BLaER1 treated with 17β-estradiol and CSF1 and Interleukin-3, amounts not matched to agents 10 nM and 100 nM (cell line): Measurements from ENCODE around the gene TNRC18.
A peak's percentile ranks its signal among the peaks of the same experiment; 100 is the strongest.
"Not testable (repeated sequence)": the region's sequence is repeated elsewhere in the genome, so short reads cannot be mapped to it uniquely, and the experiment has no call there.

ENCODE experiments used
- H3K27ac ChIP-seq, 11 experiments: shearing (Covaris generic); formaldehyde crosslinking; 2 replicates each; pipeline ENCODE4 v1.8.1; 2022
- H3K27me3 ChIP-seq, 11 experiments: shearing (Covaris generic); formaldehyde crosslinking; 2 replicates each; pipeline ENCODE4 v1.8.1; 2022
- H3K36me3 ChIP-seq, 11 experiments: shearing (Covaris generic); formaldehyde crosslinking; 2 replicates each; pipeline ENCODE4 v1.8.1; 2022
- H3K4me1 ChIP-seq, 10 experiments: shearing (Covaris generic); formaldehyde crosslinking; 2 replicates each; pipeline ENCODE4 v1.8.1; 2022
- H3K4me2 ChIP-seq, 11 experiments: shearing (Covaris generic); formaldehyde crosslinking; 2 replicates each; pipeline ENCODE4 v1.8.1; 2022
- H3K4me3 ChIP-seq, 10 experiments: shearing (Covaris generic); formaldehyde crosslinking; 2 replicates each; pipeline ENCODE4 v1.8.1; 2022
- H3K9ac ChIP-seq, 11 experiments: shearing (Covaris generic); formaldehyde crosslinking; 2 replicates each; pipeline ENCODE4 v1.8.1; 2022
- H3K9me3 ChIP-seq, 11 experiments: shearing (Covaris generic); formaldehyde crosslinking; replicated peaks in 1 of 11; 2 replicates each; pipeline ENCODE4 v1.8.1; 2022
- H4K20me1 ChIP-seq, 11 experiments: shearing (Covaris generic); formaldehyde crosslinking; 2 replicates each; pipeline ENCODE4 v1.8.1; 2022
- Cebpa-rat ChIP-seq, 11 experiments: shearing (Covaris generic); IDR thresholded peaks; 2 replicates each; pipeline ENCODE4 v1.8.1; 2022

The TNRC18 gene

GRCh38 chr7:5423306-5423975, at the start of gene TNRC18:
Gene TNRC18 (minus strand): TSS chr7:5423834. CDS start chr7:5421246, 2,588 bp downstream.
- peak within 1 kb of the TSS; percentile 53 to 86 (median 68) for H3K4me3 ChIP-seq
- peaks cover 43 to 94% (median 78%) of the 10 kb centered on the region in 11 experiments for H4K20me1 ChIP-seq
- peaks cover 60 to 99% (median 96%) of the 10 kb centered on the region in 11 experiments for H3K27me3 ChIP-seq
- no peaks in the 10 kb centered on the region for H3K9me3 ChIP-seq
- H3K36me3 ChIP-seq, result peaks cover 0 to 18% (median 0%) of the 10 kb centered on the region in 11 experiments; a peak in 1 of 22 replicates
- peak within 1 kb of the TSS; percentile 63 to 96 (median 75) for H3K9ac ChIP-seq
- H3K4me1 ChIP-seq, result peaks cover 35 to 88% (median 83%) of the 10 kb centered on the region in 10 experiments
- peak within 1 kb of the TSS; percentile 29 to 96 (median 76); a peak in 21 of 22 replicates for H3K27ac ChIP-seq
- TF ChIP-seq Cebpa-rat (IDR thresholded peaks at IDR 0.05), result no peak
- peak within 1 kb of the TSS; percentile 97 to 100 (median 99) for H3K4me2 ChIP-seq

- Histone ChIP-seq H3K27me3 (no peaks in the 10 kb centered on the region), H4K20me1 (peaks cover 0 to 12% (median 0%) of the 10 kb centered on the region in 11 experiments; a peak in 2 of 22 replicates), H3K4me3 (no peak overlapping the region), H3K36me3 (no peaks in the 10 kb centered on the region; a peak in 1 of 22 replicates), H3K9ac (no peak overlapping the region), H3K4me2 (no peak overlapping the region), H3K27ac (no peak overlapping the region), H3K4me1 (peaks cover 6 to 34% (median 18%) of the 10 kb centered on the region in 10 experiments), H3K9me3 (peaks cover 0 to 9% (median 0%) of the 10 kb centered on the region in 11 experiments; a peak in 3 of 22 replicates)
- TF ChIP-seq Cebpa-rat (IDR thresholded peaks at IDR 0.05), result no peak
Measured at GRCh38 chr7:5472432-5473315, 49.0 kb upstream of the TNRC18 start.

- not testable (repeated sequence) for H3K9ac ChIP-seq, H3K9me3 ChIP-seq, H3K4me2 ChIP-seq, H3K27me3 ChIP-seq, H3K36me3 ChIP-seq, H3K27ac ChIP-seq, H3K4me3 ChIP-seq
- H4K20me1 ChIP-seq, result peaks cover 0 to 12% (median 0%) of the 10 kb centered on the region in 11 experiments; a peak in 1 of 22 replicates
- H3K4me1 ChIP-seq, result peaks cover 0 to 23% (median 7%) of the 10 kb centered on the region in 10 experiments; a peak in 14 of 20 replicates
Measured at GRCh38 chr7:5471623-5472022, 48.0 kb upstream of the TNRC18 start.

- H3K9me3 ChIP-seq, result peaks cover 0 to 9% (median 0%) of the 10 kb centered on the region in 11 experiments; a peak in 3 of 22 replicates
- peaks cover 0 to 5% (median 0%) of the 10 kb centered on the region in 11 experiments; a peak in 1 of 22 replicates for H4K20me1 ChIP-seq
- H3K4me2 ChIP-seq, result no peak overlapping the region
- H3K36me3 ChIP-seq, result no peaks in the 10 kb centered on the region; a peak in 1 of 22 replicates
- no peaks in the 10 kb centered on the region for H3K27me3 ChIP-seq
- no peak overlapping the region for H3K4me3 ChIP-seq
- TF ChIP-seq Cebpa-rat (IDR thresholded peaks at IDR 0.05), result no peak
- no peak overlapping the region for H3K9ac ChIP-seq
- H3K4me1 ChIP-seq, result peaks cover 0 to 15% (median under 1%) of the 10 kb centered on the region in 10 experiments; a peak in 7 of 20 replicates
- H3K27ac ChIP-seq, result no peak overlapping the region
Measured at GRCh38 chr7:5470816-5471215, 47.2 kb upstream of the TNRC18 start.

- H3K9me3 ChIP-seq, result peaks cover 0 to 9% (median 0%) of the 10 kb centered on the region in 11 experiments; a peak in 3 of 22 replicates
- peaks cover 0 to 9% (median 0%) of the 10 kb centered on the region in 10 experiments; a peak in 6 of 20 replicates for H3K4me1 ChIP-seq
- H3K27ac ChIP-seq, result no peak overlapping the region
- H3K36me3 ChIP-seq, result no peaks in the 10 kb centered on the region; a peak in 1 of 22 replicates
- H3K4me3 ChIP-seq, result no peak overlapping the region
- H3K9ac ChIP-seq, result no peak overlapping the region
- no peaks in the 10 kb centered on the region for H3K27me3 ChIP-seq
- no peak overlapping the region for H3K4me2 ChIP-seq
- TF ChIP-seq Cebpa-rat (IDR thresholded peaks at IDR 0.05), result no peak
- no peaks in the 10 kb centered on the region; a peak in 1 of 22 replicates for H4K20me1 ChIP-seq
Measured at GRCh38 chr7:5470167-5470532, 46.5 kb upstream of the TNRC18 start.

GRCh38 chr7:5469375-5470166, 45.9 kb upstream of the TNRC18 start:
- no peak for TF ChIP-seq Cebpa-rat (IDR thresholded peaks at IDR 0.05)
- peaks cover 0 to 9% (median 0%) of the 10 kb centered on the region in 10 experiments; a peak in 6 of 20 replicates for H3K4me1 ChIP-seq
- no peak overlapping the region for H3K4me3 ChIP-seq
- no peaks in the 10 kb centered on the region; a peak in 1 of 22 replicates for H4K20me1 ChIP-seq
- H3K27me3 ChIP-seq, result no peaks in the 10 kb centered on the region
- H3K4me2 ChIP-seq, result no peak overlapping the region
- peaks cover 0 to 9% (median 0%) of the 10 kb centered on the region in 11 experiments; a peak in 3 of 22 replicates for H3K9me3 ChIP-seq
- H3K36me3 ChIP-seq, result no peaks in the 10 kb centered on the region; a peak in 1 of 22 replicates
- no peak overlapping the region for H3K9ac ChIP-seq
- H3K27ac ChIP-seq, result no peak overlapping the region

GRCh38 chr7:5467645-5468044, 44.0 kb upstream of the TNRC18 start:
- Histone ChIP-seq H3K4me1 (0 out of 20 replicates have a peak, but pooled peaks cover 0 to 5% (median 0%) of the 10 kb centered on the region in 10 experiments), H3K27ac (no peak overlapping the region), H3K9me3 (peaks cover 0 to 7% (median 0%) of the 10 kb centered on the region in 11 experiments; a peak in 3 of 22 replicates), H3K4me2 (no peak overlapping the region), H3K27me3 (no peaks in the 10 kb centered on the region), H3K36me3 (no peaks in the 10 kb centered on the region; a peak in 1 of 22 replicates), H4K20me1 (no peaks in the 10 kb centered on the region; a peak in 1 of 22 replicates), H3K9ac (no peak overlapping the region), H3K4me3 (no peak overlapping the region)
- TF ChIP-seq Cebpa-rat (IDR thresholded peaks at IDR 0.05), result no peak

- no peak for TF ChIP-seq Cebpa-rat (IDR thresholded peaks at IDR 0.05)
- no peak overlapping the region for H3K9ac ChIP-seq
Measured at GRCh38 chr7:5466551-5466950, 42.9 kb upstream of the TNRC18 start.

More at GRCh38 chr7:5466551-5466950, 42.9 kb upstream of the TNRC18 start:
- Histone ChIP-seq H3K27me3 (no peaks in the 10 kb centered on the region), H3K9me3 (no peaks in the 10 kb centered on the region), H4K20me1 (no peaks in the 10 kb centered on the region; a peak in 1 of 22 replicates), H3K4me1 (peaks cover 5 to 14% (median 8%) of the 10 kb centered on the region in 10 experiments; a peak in 17 of 20 replicates), H3K36me3 (no peaks in the 10 kb centered on the region), H3K4me2 (no peak overlapping the region), H3K4me3 (no peak overlapping the region), H3K27ac (no peak overlapping the region)
